LHCN-M2 (cell line): Measurements from ENCODE around the gene CFAP46. TPM values are rescaled to one million over a fixed set of nuclear protein-coding genes. Genes with fewer than 3 reads are reported as not detected.
"Not testable (repeated sequence)": the region's sequence is repeated elsewhere in the genome, so short reads cannot be mapped to it uniquely, and the experiment has no call there.

Source experiments
- DNase-seq: peaks from one replicate; pipeline ENCODE4 v3.0.0-alpha.2; 2012; ENCODE audit warnings: low read depth
- total RNA-seq: library from RNA; depleted of rRNA; stranded (reverse); fragments of >200 nt; gene quantifications from 2 replicates; pipeline ENCODE4 v1.2.3, GENCODE V29; 2014

The CFAP46 gene
- total RNA-seq, 1 experiment from 2014 or later = not detected

GRCh38 chr10:132792796-132793195 lies 149.6 kb downstream of the CFAP46 start:
- DNase-seq = no peak

GRCh38 chr10:132792099-132792498 lies 150.3 kb downstream of the CFAP46 start:
- not testable (repeated sequence) for DNase-seq

GRCh38 chr10:132790934-132791829 lies 151.2 kb downstream of the CFAP46 start:
- no peak for DNase-seq

GRCh38 chr10:132790470-132790869 lies 151.9 kb downstream of the CFAP46 start:
- no peak for DNase-seq

- no peak for DNase-seq
These were observed 152.7 kb downstream of the CFAP46 start for GRCh38 chr10:132789659-132790148.

DNA sequence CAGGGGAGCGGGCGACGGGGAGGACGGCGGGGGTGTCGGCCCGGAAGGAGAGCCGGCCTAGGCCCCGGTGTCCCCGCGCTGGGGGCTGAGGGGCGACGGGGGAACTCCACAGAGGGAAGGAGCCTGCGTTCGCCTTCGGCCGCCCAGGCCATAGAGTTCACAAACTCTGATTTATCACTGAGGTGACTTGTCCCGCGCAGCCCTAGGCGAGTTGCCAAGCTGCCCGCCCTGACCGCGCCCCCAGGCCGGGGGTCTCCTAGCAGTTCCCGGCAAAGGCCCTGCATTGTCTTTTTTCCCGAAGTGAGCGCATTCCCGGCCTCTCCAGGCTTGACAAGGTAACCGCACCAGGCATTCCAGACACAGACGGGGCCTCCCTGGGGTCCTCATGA lies 153.5 kb downstream of the CFAP46 start:
- no peak for DNase-seq

- DNase-seq = peak; percentile 8
These were observed 154.1 kb downstream of the CFAP46 start for GRCh38 chr10:132788180-132788830.

DNA sequence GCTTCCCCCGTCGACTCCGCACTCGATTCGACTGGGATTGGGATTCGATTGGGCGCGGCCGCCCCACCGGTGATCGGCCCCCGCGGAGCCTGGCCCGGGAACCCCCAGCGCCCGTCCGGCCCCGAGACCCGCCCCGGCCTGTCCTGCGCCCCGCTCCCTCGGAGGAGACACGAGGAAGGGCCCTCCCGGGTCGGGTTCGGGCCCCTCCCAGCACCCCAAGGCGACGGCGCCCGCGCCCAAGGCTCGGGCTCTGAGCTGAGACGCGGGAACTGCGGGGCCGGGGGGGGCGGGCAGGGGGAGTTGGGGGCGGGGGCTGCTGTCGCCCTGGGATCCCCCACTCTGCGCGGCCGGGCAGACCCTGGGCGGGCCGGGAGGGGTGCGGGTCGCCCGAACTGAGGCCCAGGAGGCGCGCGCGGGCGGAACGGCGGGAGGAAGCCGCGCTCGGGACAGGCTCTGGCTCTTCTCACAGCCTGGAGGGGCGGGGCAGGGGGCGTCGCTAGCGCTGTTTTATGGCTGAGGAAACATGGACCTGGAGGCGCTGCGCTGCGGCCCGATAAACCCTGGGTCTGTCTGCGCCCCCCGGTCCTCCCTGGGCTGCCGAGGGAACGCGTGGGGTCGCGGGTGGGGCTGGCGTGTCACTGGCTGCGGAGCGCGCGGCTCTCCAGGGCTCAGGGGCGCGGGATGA lies 154.7 kb downstream of the CFAP46 start:
- DNase-seq = no peak

DNA sequence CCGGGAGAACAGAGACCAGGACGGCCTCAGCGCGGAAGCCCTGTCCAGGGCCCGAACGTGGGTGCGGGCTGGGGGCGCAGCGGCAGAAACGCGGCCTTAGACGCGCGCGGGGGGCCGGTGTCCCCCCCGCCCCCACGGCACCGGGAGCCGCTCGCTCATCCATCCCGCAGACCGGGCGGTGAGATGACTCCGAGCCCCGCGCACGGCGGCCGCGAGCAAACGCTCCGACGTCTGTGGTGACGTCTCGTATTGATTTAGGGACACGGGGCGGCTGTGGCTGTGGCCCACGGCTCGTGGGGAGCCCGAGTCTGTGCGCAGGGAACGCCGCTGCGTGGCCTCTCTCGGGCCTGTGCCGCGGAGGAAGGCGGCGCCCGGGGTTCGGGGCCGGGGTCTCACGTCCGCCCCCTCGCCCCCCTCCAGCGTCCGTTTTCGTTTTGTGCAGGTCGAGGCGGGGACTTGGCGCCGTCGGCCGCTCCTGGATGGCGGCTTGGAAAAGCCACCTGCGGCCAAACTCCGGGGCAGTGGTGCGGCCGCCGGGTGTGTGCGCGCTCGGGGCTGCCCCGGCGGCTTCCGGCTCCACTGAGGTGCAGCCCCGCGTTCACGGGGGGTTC lies 155.4 kb downstream of the CFAP46 start:
- DNase-seq = no peak

- no peak for DNase-seq
These were observed 155.9 kb downstream of the CFAP46 start for GRCh38 chr10:132786476-132786883.

GRCh38 chr10:132785723-132786475 lies 156.5 kb downstream of the CFAP46 start, which contains the start of gene NKX6-2:
NKX6-2 (minus strand) TSS chr10:132786147; CDS start chr10:132785948, 199 bp downstream.
- no peak for DNase-seq

- DNase-seq = no peak
These were observed 157.3 kb downstream of the CFAP46 start for GRCh38 chr10:132784866-132785722.

DNA sequence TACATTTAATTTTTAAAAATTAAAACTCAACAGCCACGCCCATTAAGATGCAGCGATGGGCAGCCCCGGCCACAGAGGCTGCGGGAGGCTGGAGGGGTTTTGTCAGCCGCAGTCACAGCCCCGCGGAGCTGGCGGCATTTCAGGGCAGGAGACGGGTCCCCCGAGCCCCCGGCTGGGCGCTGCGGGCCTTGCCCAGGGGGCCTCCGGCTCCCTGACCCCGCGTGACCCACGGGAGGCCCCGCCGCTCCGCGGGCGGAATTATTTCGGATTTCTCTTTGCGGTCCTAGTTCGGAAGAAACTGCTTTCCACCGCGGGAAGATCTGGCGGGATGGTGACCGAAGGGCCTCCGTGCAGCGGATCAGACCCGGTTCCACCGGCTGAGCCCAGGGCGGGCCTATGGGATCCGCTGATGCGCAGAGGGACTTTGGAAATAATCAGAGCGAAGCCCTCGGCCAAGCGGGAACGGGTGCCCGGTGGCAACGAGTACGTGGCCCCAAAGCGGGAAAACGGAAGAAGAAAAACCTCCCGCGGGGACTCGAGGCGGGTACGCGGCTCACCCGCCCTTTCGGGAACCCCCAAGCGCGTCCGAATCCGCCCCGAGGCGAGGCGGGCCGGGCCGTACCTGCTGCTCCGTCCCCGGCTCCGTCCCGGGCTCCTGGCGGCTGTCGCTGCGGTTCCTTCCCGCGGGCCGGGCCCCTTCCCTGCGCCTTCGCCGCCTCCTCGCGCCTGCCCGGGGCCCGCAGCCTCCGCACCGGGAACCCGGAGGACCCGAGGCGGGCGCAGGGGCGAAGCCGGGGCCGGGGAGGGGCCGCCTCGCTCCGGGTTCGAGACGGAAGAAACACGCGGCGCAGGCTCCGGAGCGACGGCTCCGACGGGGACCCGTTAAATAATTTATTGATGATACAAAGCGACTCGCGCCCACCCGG lies 158.2 kb downstream of the CFAP46 start:
- DNase-seq = no peak

DNA sequence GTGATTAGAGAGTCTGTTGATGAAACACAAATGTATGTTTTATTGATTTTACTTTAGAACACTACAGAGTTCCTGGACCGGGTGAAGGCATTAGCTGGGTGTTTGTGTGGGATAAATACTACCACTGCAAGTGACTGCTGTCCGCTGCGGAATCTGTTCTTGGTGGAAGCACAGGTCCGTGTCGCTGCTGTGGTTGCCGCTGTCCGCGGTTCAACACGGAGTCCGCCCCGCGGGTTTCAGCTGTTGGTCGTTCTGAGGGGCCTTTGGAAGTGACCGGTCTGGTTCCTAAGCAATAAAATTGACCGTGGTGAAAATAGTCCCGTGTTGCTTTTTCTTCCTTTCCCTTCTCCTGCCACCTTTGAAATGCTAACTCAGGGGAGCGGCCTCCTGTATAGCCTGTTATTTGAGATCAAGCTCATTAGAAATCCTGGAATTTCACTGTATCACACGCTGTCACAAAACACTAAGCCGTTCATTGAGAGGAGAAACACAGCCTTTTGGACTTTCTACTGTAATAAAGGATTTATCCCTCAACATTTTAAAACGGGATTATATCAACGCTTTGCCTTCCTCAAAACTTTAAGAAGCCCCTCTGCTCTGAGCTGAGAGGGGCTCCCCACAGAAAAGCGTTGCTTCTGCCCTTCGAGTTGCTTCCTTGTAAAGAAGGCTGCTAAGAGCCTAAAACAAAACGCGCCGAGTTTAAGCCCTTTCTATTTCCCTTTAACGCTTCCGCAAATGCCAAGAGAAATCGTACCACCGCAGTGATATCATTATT lies 159.0 kb downstream of the CFAP46 start:
- no peak for DNase-seq

DNA sequence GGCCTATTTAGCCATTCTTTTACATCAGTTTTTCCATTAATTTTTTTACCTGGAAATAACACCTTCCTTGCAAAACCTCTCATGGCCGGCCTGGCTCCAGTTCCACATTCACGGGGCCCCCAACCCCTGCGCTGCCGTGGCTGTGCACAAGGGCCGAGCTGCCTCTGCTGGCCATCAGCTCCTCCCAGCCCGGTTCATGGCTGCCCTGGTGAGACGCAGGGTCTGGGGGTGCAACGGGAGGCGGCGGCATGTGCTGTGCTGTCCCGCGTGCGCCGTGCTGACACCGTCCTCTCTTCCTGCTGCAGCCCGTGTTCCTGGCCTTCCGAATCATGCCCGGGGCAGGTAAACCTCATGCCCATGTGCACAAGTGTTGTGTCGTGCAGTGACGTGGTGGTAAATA lies 160.8 kb downstream of the CFAP46 start:
- DNase-seq = no peak

DNA sequence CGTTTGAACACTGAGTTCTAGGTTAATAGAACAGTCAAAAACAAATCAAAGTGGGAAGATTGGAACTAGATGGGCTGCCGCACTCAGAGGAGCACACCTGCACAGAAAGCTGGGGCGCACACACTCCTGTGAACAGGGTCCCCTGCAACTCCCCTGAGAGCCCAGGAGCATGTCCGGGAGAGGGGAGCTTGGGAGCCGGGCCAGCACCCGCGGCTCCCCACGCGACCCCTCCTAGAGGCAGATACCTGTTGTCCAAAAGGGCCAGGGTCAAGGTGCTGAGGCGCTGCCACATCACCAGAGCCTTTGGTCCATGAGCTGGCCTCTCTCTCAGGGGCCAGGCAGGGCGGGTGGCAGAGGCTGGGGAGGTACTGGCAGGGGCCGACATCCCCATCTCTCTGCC lies 162.0 kb downstream of the CFAP46 start:
- no peak for DNase-seq

GRCh38 chr10:132779549-132780294 lies 162.6 kb downstream of the CFAP46 start:
- DNase-seq = no peak
